Activated T-cell treated with anti-CD3 and anti-CD28 coated beads for 4 hours (primary cell): ENCODE measurements around the gene GTF3A.
A peak's percentile ranks its signal among the peaks of the same experiment; 100 is the strongest.
"Not testable (repeated sequence)": the region's sequence is repeated elsewhere in the genome, so short reads cannot be mapped to it uniquely, and the experiment has no call there.

Experiments used
- DNase-seq: peaks from one replicate; pipeline ENCODE4 v3.0.0-alpha.2; 2020

The GTF3A gene

DNA sequence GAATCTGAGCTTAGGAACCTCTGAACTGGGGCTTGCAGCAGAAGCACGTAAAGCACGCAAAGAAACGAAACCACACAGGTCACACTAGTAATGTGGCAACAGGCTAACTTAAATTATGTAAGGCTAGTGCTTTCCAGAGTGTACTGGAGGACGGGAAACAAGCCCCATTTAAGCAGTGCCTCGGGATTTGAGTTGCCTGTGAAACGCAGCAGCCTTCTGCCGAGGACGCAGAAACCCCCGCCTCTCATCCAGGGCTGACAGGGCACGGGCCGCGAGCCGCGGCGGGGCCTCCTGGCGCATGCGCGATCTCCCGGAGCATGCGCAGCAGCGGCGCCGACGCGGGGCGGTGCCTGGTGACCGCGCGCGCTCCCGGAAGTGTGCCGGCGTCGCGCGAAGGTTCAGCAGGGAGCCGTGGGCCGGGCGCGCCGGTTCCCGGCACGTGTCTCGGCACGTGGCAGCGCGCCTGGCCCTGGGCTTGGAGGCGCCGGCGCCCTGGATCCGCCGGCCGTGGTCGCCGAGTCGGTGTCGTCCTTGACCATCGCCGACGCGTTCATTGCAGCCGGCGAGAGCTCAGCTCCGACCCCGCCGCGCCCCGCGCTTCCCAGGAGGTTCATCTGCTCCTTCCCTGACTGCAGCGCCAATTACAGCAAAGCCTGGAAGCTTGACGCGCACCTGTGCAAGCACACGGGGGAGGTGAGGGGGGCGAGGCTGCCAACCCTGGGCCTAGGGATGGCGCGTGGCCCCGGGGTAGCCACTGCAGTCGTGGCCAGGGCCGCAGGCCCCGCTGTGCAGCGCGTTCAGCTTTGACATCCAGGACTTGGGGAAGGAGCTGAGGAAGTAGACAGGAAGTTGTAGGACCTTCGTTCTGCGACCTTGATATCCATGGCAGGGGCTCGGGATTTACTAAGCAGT, at the start of gene GTF3A:
Gene GTF3A, plus strand, starts transcription at position 374 of the 912 bp plus-strand sequence.
- peak; percentile 80 for DNase-seq

DNA sequence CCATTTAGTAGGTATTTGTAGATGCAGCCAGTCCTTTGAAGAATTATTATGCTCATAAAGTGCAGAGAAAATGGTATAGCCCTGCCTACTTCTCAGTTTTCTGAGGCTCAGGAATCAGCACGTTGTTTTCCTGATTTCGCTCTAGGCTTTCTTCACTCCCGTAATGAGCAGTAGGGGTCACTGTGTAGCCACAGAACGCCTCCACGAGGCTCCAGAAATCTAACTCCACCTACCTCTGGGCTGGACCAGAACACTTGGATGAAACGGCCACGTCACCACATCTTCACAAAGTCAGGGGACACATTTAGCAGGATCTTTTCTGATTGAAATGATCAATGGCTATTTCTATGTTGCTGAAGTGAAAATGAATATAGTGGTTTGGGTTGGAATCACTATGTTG, 49.8 kb upstream of the GTF3A start:
- DNase-seq: peak; percentile 36

GRCh38 chr13:27375686-27376326, 48.6 kb upstream of the GTF3A start:
- peak; percentile 33 for DNase-seq

- no peak for DNase-seq
Measured at GRCh38 chr13:27379126-27379525, 45.3 kb upstream of the GTF3A start.

- DNase-seq: peak; percentile 36
Measured at GRCh38 chr13:27379694-27380641, 44.5 kb upstream of the GTF3A start.

GRCh38 chr13:27381601-27382000, 42.8 kb upstream of the GTF3A start:
- DNase-seq: no peak

- no peak for DNase-seq
Measured at GRCh38 chr13:27383104-27383921, 41.1 kb upstream of the GTF3A start.

- DNase-seq: no peak
Measured at GRCh38 chr13:27384285-27384684, 40.1 kb upstream of the GTF3A start.

DNA sequence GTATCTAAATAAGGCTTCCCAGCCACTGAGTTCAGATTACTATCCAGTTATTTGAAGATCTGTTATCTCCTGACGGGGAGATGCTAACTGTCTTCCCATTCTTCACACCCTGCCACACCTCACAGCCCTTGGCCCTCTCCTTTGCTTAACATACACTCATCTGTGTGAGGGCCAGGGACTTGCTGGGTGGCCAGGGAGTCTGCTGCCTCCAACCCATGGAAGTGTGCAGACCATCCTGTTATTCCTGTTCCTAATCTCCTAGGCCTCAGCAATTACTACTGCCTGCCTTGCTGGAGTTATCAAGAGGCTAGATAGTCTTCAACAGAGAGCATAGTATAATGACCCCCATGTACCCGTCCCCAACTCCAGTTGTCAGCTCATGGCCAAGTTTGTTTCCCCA, 36.2 kb upstream of the GTF3A start:
- DNase-seq: no peak

- DNase-seq: no peak
Measured at GRCh38 chr13:27389891-27390290, 34.5 kb upstream of the GTF3A start.

DNA sequence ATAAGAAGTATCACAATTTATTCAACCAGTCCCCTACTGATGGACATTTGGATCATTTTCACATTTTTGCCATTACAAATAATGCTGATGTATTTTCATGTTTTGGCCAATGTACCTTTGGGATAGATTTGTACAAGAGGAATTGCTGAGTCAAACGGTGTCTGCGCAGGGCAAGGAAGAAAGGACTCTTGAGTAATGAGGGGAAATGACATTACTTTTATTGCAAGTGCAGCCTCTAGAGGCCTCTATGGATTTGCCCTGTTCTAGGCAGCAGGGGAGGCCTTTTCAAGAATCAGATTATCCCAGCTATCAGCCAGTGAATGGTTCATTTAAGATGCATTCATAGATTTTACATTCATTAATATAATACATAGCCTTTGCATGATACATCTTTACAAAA, 32.9 kb upstream of the GTF3A start:
- no peak for DNase-seq

DNA sequence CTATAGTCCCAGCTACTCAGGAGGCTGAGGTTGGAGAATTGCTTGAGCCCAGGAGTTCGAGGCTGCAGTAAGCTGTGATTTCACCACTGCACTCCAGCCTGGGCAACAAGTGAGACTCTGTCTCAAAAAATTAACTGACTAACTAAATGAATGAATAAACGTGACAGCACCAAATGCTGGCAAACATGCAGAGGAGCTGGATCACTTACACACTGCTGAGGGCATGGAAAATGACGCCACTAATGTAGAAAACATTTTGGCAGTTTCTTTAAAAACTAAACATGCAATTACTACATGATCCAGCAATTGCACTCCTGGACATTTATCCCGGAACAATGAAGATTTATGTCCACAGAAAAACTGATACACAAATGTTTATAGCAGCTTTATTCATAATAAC, 31.3 kb upstream of the GTF3A start:
- no peak for DNase-seq

DNA sequence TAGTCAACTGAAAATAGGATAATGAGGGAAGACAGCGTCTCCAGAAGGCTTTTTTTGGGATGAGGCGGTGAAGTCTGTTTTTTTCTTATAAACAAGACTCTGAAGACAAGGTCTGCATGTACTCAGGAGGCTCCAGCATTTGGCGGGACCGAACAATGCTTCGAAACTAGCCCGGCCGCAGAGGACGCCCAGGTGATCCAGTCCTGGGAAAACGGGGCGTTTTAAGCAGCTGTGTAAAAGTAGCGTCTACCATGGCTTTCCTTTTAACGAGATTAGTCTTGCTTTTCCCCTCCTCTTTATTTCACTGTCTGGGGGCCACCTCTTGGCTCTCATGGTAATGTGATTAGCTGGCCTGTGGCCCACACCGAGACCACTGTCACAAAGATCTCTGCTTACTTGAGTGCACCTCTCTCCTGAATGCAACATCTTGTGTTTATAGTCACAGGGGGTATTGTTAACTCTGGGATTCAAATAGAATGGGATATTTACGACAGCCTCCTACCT, 29.4 kb upstream of the GTF3A start:
- DNase-seq: no peak

- DNase-seq: no peak
Measured at GRCh38 chr13:27396252-27396846, 28.1 kb upstream of the GTF3A start.

DNA sequence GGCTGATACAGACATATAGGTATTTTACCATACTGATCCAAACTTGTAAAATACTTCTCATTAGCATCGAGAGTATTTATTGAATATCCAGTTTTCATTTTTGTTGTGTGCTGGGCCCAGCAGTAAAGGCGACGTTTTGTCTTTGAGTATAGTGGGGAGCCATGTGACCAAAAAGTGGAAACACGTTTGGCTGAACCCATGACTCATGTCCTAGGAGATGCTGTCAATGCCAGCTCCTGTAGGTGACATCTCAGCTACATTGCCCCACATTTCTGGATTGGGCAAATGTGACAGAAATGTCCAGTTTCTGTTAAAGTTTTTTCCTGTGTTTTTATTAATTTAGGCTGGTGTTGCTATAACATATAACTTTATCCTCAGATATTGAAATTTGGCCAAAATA, 26.1 kb upstream of the GTF3A start:
- DNase-seq: no peak

- DNase-seq: not testable (repeated sequence)
Measured at GRCh38 chr13:27400405-27400804, 24.0 kb upstream of the GTF3A start.

DNA sequence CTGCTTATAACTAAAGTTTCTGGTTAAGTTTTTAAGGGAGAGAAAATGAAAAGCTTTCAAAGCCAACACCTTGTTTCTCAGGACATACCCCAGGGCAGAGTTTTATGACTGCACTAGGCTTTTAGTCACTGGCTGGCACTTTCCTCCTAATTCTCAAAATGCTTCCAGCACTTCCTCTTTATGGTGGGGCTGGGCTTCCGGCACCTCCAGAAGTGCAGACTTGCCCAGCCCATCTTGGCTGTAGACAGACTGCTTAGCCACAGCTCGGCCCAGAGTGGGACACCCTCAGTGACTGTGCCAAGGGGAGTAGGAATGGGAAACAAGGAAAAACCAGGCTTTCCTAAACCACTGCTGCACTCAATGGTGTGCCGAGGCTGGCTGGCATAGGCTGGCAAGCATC, 23.2 kb upstream of the GTF3A start:
- no peak for DNase-seq

- no peak for DNase-seq
Measured at GRCh38 chr13:27403203-27403678, 21.2 kb upstream of the GTF3A start.

- no peak for DNase-seq
Measured at GRCh38 chr13:27403727-27404385, 20.6 kb upstream of the GTF3A start.

GRCh38 chr13:27404680-27405079, 19.7 kb upstream of the GTF3A start:
- DNase-seq: no peak
